ENCODE data around the gene AUTS2. TPM values are rescaled to one million over a fixed set of nuclear protein-coding genes. Genes with fewer than 3 reads are reported as not detected.

The AUTS2 gene
- total RNA-seq, 1 experiment from 2014 or later: not detected

DNA sequence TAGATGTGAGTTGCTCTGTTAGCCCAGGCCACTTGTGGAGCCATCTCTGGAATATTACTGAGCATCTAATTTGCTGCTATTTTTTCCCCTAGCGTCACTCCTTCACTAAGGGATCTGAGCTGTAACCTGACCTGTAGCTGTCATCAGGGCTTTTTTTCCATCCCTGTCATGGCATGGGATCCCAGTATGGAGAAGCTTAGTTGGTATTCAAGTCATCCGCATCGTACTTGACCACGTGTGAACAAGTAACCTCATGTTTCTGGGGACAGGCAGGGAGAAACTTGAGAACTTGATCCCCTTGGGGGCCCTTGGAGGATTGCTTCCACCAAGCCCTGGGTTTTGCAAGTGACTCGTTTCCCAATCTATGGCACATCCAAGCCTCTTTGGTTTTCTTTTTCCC is 1059.3 kb downstream of the AUTS2 start:
- DNase-seq: no peak
- H3K4me1 Mint-ChIP-seq (ENCODE audit: low read depth, unreplicated experiment): no peaks in the 10 kb centered on the region
- H3K27ac Mint-ChIP-seq (ENCODE audit: unreplicated experiment): no peak overlapping the region
- BruUV-seq (replicated peaks): no TSS peak
- intact Hi-C loops (cut with micrococcal nuclease; ENCODE audit: unreplicated experiment): no loop called here
- H3K9me3 Mint-ChIP-seq (ENCODE audit: low read depth, unreplicated experiment): peaks cover 4% of the 10 kb centered on the region
- no peaks in the 10 kb centered on the region for H3K27me3 Mint-ChIP-seq (ENCODE audit: unreplicated experiment)
- no peak overlapping the region for H3K4me3 Mint-ChIP-seq (ENCODE audit: low read depth, unreplicated experiment)
- H3K36me3 Mint-ChIP-seq (ENCODE audit: insufficient read depth, unreplicated experiment): no peaks in the 10 kb centered on the region
- CTCF ChIA-PET: no interaction called here
- TF ChIP-seq, protein P1, sequence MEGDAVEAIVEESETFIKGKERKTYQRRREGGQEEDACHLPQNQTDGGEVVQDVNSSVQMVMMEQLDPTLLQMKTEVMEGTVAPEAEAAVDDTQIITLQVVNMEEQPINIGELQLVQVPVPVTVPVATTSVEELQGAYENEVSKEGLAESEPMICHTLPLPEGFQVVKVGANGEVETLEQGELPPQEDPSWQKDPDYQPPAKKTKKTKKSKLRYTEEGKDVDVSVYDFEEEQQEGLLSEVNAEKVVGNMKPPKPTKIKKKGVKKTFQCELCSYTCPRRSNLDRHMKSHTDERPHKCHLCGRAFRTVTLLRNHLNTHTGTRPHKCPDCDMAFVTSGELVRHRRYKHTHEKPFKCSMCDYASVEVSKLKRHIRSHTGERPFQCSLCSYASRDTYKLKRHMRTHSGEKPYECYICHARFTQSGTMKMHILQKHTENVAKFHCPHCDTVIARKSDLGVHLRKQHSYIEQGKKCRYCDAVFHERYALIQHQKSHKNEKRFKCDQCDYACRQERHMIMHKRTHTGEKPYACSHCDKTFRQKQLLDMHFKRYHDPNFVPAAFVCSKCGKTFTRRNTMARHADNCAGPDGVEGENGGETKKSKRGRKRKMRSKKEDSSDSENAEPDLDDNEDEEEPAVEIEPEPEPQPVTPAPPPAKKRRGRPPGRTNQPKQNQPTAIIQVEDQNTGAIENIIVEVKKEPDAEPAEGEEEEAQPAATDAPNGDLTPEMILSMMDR (IDR thresholded peaks at IDR 0.05; ENCODE audit: unreplicated experiment): no peak

DNA sequence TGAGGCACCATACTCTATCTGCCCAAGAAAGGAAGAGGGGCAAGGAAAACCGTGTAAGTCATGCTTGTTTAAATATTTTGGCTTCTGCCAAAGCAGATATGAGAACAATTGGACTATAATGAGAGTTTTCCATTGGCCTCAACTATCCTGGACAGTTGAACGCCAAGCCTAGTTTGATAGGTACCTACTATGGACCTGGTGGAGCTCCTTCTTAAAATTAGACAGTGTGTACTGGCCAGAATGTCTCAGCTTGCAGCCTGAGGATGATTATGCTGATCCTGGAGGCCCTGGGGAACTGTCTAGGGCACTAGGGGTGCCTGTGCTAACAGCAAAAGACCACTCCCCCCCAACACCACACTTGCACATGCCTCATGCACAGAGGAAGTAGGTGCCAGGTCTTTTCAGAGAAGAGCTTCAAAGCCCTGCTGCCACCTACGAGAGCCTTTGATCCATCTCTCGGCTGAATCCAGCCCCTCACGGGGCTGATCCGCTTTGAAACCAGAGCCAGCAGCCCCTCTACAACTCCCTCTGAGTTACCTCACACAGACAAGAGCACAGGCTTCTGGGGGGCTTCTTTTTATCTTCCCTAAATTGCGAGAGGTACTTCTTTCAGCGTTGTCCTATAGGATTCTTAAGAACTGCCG is 1059.8 kb downstream of the AUTS2 start:
- H3K4me3 Mint-ChIP-seq (ENCODE audit: low read depth, unreplicated experiment): no peak overlapping the region
- no peaks in the 10 kb centered on the region for H3K36me3 Mint-ChIP-seq (ENCODE audit: insufficient read depth, unreplicated experiment)
- no peaks in the 10 kb centered on the region for H3K27me3 Mint-ChIP-seq (ENCODE audit: unreplicated experiment)
- H3K27ac Mint-ChIP-seq (ENCODE audit: unreplicated experiment): no peak overlapping the region
- TF ChIP-seq, protein P1 (IDR thresholded peaks at IDR 0.05; ENCODE audit: unreplicated experiment): no peak
- no peaks in the 10 kb centered on the region for H3K4me1 Mint-ChIP-seq (ENCODE audit: low read depth, unreplicated experiment)
- intact Hi-C loops (cut with micrococcal nuclease; ENCODE audit: unreplicated experiment): no loop called here
- peaks cover 4% of the 10 kb centered on the region for H3K9me3 Mint-ChIP-seq (ENCODE audit: low read depth, unreplicated experiment)
- DNase-seq: no peak
- CTCF ChIA-PET: no interaction called here
- no TSS peak for BruUV-seq (replicated peaks)

DNA sequence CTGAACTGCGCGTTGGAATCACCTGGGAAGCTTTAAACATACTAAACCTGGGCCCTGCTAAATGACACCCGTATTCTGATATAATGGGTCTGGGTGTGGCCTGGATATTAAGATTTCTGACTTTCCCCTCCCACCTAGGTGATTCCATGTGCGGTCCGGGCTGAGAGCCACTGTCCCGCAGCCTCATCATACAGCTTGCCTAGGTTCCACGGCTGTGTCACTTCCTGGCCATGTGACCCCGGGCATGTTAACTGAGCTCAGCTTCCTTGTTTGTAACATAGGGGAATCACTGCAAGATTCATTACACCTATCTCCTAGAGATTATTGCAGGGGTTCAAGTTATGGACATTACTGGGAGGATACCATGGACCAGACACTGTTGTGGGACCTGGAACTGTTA is 1061.0 kb downstream of the AUTS2 start:
- H3K4me1 Mint-ChIP-seq (ENCODE audit: low read depth, unreplicated experiment): no peaks in the 10 kb centered on the region

DNA sequence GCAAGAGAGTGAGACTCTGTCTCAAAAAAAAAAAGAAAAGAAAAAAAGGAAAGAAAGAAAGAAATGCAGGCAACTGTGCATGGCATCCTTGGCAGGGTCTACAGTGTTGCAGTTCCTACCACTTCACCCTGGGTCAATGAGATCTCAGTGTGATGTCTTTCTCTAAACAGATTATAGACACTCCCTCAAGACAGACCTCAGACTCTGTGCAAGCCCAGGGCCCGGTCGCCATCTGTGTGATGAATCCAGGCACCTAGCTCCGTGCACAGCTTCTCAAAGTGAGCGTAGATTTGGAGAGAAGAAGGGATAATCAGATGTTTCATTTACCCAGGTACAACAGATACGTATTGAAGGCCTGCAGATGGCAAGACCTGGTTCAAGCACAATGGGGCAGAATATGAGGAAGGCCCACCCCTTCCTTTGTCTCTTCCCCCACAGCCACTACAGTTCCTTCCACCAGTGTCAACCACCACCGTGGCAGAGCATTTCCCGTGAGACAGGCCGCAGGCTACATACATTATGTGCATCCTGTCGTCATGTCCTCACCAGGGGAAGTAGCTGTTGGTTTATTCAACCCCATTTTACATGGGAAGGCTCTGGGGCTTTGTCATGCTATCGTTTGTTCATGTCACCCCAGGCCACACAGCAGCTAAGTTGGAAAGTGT is 1062.0 kb downstream of the AUTS2 start:
- Mint-ChIP-seq H3K27me3 (ENCODE audit: unreplicated experiment) (no peaks in the 10 kb centered on the region), H3K9me3 (ENCODE audit: low read depth, unreplicated experiment) (peaks cover 4% of the 10 kb centered on the region), H3K4me3 (ENCODE audit: low read depth, unreplicated experiment) (no peak overlapping the region), H3K27ac (ENCODE audit: unreplicated experiment) (no peak overlapping the region), H3K4me1 (ENCODE audit: low read depth, unreplicated experiment) (no peaks in the 10 kb centered on the region), H3K36me3 (ENCODE audit: insufficient read depth, unreplicated experiment) (no peaks in the 10 kb centered on the region)
- TF ChIP-seq, protein P1 (IDR thresholded peaks at IDR 0.05; ENCODE audit: unreplicated experiment): no peak
- intact Hi-C loops (cut with micrococcal nuclease; ENCODE audit: unreplicated experiment): no loop called here
- no peak for DNase-seq
- CTCF ChIA-PET: no interaction called here
- BruUV-seq (replicated peaks): no TSS peak

More for the DNA sequence above, 1061.0 kb downstream of the AUTS2 start:
- Mint-ChIP-seq H3K27me3 (ENCODE audit: unreplicated experiment) (no peaks in the 10 kb centered on the region), H3K4me3 (ENCODE audit: low read depth, unreplicated experiment) (no peak overlapping the region), H3K9me3 (ENCODE audit: low read depth, unreplicated experiment) (peaks cover 4% of the 10 kb centered on the region), H3K27ac (ENCODE audit: unreplicated experiment) (no peak overlapping the region), H3K36me3 (ENCODE audit: insufficient read depth, unreplicated experiment) (no peaks in the 10 kb centered on the region)
- no peak for DNase-seq
- CTCF ChIA-PET: no interaction called here
- BruUV-seq (replicated peaks): no TSS peak
- TF ChIP-seq, protein P1 (IDR thresholded peaks at IDR 0.05; ENCODE audit: unreplicated experiment): no peak
- intact Hi-C loops (cut with micrococcal nuclease; ENCODE audit: unreplicated experiment): no loop called here
